Mesenchymal stem cell (in vitro differentiated cells and primary cell): ENCODE data around the gene PANX1.

Experiments
- DNase-seq: peaks from one replicate; pipeline ENCODE4 v3.0.0-alpha.2; 2013
- H2AFZ ChIP-seq: one replicate; pipeline ENCODE4 v1.6.1; 2013; ENCODE audit warnings: low read depth, mild to moderate bottlenecking, control low read depth, inconsistent platforms, low read length, moderate library complexity
- H2AK5ac ChIP-seq: 2 replicates; pipeline ENCODE4 v1.6.1; 2013; ENCODE audit warnings: low read length, moderate library complexity, mild to moderate bottlenecking, inconsistent platforms; ENCODE audit not compliant: severe bottlenecking
- H2BK120ac ChIP-seq: one replicate; pipeline ENCODE4 v1.6.1; 2013; ENCODE audit warnings: low read depth, mild to moderate bottlenecking, inconsistent platforms, low read length, moderate library complexity
- H2BK12ac ChIP-seq, 2 experiments: one replicate each; pipeline ENCODE4 v1.6.1; 2013; ENCODE audit warnings: inconsistent platforms in 2 of 2, low read length in 2 of 2, mild to moderate bottlenecking in 2 of 2, moderate library complexity in 2 of 2, control low read depth in 1 of 2
- H2BK15ac ChIP-seq: one replicate; pipeline ENCODE4 v1.6.1; 2013; ENCODE audit warnings: mild to moderate bottlenecking, low read depth, inconsistent platforms; ENCODE audit not compliant: poor library complexity, severe bottlenecking
- H2BK5ac ChIP-seq: 2 replicates; pipeline ENCODE4 v1.6.1; 2013; ENCODE audit warnings: low read depth, mild to moderate bottlenecking, low read length, control low read depth, inconsistent platforms; ENCODE audit not compliant: poor library complexity, severe bottlenecking
- H3K14ac ChIP-seq, 2 experiments: one replicate each; pipeline ENCODE4 v1.6.1; 2013; ENCODE audit warnings: inconsistent platforms in 2 of 2, low read length in 2 of 2, control low read depth in 1 of 2, mild to moderate bottlenecking in 1 of 2, moderate library complexity in 1 of 2
- H3K18ac ChIP-seq, 2 experiments: one replicate each; pipeline ENCODE4 v1.6.1; 2013; ENCODE audit warnings: inconsistent platforms in 2 of 2, low read length in 2 of 2, control low read depth in 1 of 2, low read depth in 1 of 2, mild to moderate bottlenecking in 1 of 2
- H3K23ac ChIP-seq, 2 experiments: one replicate each; pipeline ENCODE4 v1.6.1; 2013; ENCODE audit warnings: inconsistent platforms in 2 of 2, low read length in 2 of 2, mild to moderate bottlenecking in 2 of 2, moderate library complexity in 2 of 2, control low read depth in 1 of 2
- H3K27ac ChIP-seq: 2 replicates; pipeline ENCODE4 v1.5.1; 2013; ENCODE audit warnings: mild to moderate bottlenecking, moderate library complexity, low read length, control low read depth, inconsistent platforms; ENCODE audit not compliant: poor library complexity, severe bottlenecking
- H3K27me3 ChIP-seq, 2 experiments: 2 replicates each; pipeline versions ENCODE4 v1.6.1 to v1.7.0; 2013; ENCODE audit warnings: low read length in 2 of 2, mild to moderate bottlenecking in 2 of 2, moderate library complexity in 2 of 2, control low read depth in 1 of 2, inconsistent platforms in 1 of 2; ENCODE audit not compliant: control insufficient read depth in 1 of 2, insufficient read depth in 1 of 2
- H3K36me3 ChIP-seq, 2 experiments: 2 replicates each; pipeline versions ENCODE4 v1.6.1 to v1.7.0; 2013; ENCODE audit warnings: low read length in 2 of 2, control low read depth in 1 of 2, inconsistent platforms in 1 of 2, low read depth in 1 of 2, mild to moderate bottlenecking in 1 of 2; ENCODE audit not compliant: insufficient read depth in 2 of 2, control insufficient read depth in 1 of 2
- H3K4ac ChIP-seq, 2 experiments: one replicate each; pipeline ENCODE4 v1.6.1; 2013; ENCODE audit warnings: inconsistent platforms in 2 of 2, low read length in 2 of 2, mild to moderate bottlenecking in 2 of 2, moderate library complexity in 2 of 2, control low read depth in 1 of 2, low read depth in 1 of 2
- H3K4me1 ChIP-seq: 2 replicates; pipeline ENCODE4 v1.6.1; 2013; ENCODE audit warnings: low read depth, low read length, control low read depth; ENCODE audit not compliant: control insufficient read depth, insufficient read depth
- H3K4me2 ChIP-seq: 2 replicates; pipeline ENCODE4 v1.6.1; 2013; ENCODE audit warnings: low read length, mild to moderate bottlenecking, inconsistent platforms; ENCODE audit not compliant: poor library complexity, severe bottlenecking
- H3K4me3 ChIP-seq, 2 experiments: 2 replicates each; pipeline versions ENCODE4 v1.5.1 to v1.7.0; 2013; ENCODE audit warnings: low read length in 2 of 2, mild to moderate bottlenecking in 2 of 2, control low read depth in 1 of 2, low read depth in 1 of 2; ENCODE audit not compliant: insufficient read depth in 1 of 2
- H3K79me1 ChIP-seq: replicated peaks from 2 replicates; pipeline ENCODE4 v1.6.1; 2013; ENCODE audit warnings: mild to moderate bottlenecking, control low read depth, low read length, inconsistent platforms; ENCODE audit not compliant: poor library complexity, severe bottlenecking
- H3K9ac ChIP-seq: 2 replicates; pipeline ENCODE4 v1.7.0; 2013; ENCODE audit warnings: mild to moderate bottlenecking, low read length, moderate library complexity
- H3K9me3 ChIP-seq: 2 replicates; pipeline ENCODE4 v1.7.0; 2013; ENCODE audit warnings: mild to moderate bottlenecking, low read length; ENCODE audit not compliant: control insufficient read depth
- H4K8ac ChIP-seq: one replicate; pipeline ENCODE4 v1.6.1; 2013; ENCODE audit warnings: inconsistent platforms, mild to moderate bottlenecking, low read length, moderate library complexity
- H4K91ac ChIP-seq: one replicate; pipeline ENCODE4 v1.6.1; 2013; ENCODE audit warnings: mild to moderate bottlenecking, low read length, inconsistent platforms
- WGBS: methylation state at CpG from one replicate; pipeline ENCODE4 v1.1.7; 2013; ENCODE audit warnings: mixed read lengths; 5-methylcytosine and 5-hydroxymethylcytosine counted together

The PANX1 gene

DNA sequence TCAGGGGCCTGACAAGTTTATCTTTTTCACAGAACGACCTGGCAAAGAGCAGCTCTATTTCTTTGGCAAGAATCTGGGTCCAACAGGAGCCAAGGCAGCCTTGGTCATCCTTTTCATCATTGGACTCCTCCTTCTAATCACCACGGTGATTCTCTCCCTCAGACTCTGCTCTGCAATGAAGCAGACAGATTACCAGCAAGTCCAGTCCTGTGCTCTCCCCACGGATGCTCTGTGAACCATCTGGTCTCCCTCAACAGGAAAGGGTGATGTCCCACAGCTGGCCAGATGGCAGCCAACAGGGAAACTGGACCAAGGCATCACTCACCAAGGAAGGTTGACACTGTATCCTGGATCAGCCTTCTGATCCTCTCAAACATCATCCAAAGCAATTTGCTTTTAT lies 17.0 kb upstream of the PANX1 start:
- 60% methylated on average over 3 of the region's 3 CpGs for WGBS
- no peak overlapping the region for H3K9ac ChIP-seq
- H2AK5ac ChIP-seq = no peak overlapping the region
- H2AFZ ChIP-seq = no peak overlapping the region
- no peak overlapping the region for H3K4ac ChIP-seq
- H3K14ac ChIP-seq = no peak overlapping the region
- H3K4me1 ChIP-seq = no peaks in the 10 kb centered on the region
- H3K27ac ChIP-seq = no peak overlapping the region
- no peaks in the 10 kb centered on the region for H3K79me1 ChIP-seq
- H3K18ac ChIP-seq = no peak overlapping the region
- H3K9me3 ChIP-seq = no peaks in the 10 kb centered on the region
- no peak for DNase-seq
- H3K4me3 ChIP-seq = no peak overlapping the region
- no peak overlapping the region for H2BK12ac ChIP-seq
- no peak overlapping the region for H2BK5ac ChIP-seq
- no peak overlapping the region for H2BK120ac ChIP-seq
- H3K23ac ChIP-seq = no peak overlapping the region
- H3K36me3 ChIP-seq = no peaks in the 10 kb centered on the region
- H3K27me3 ChIP-seq = no peaks in the 10 kb centered on the region
- no peak overlapping the region for H4K91ac ChIP-seq
- H4K8ac ChIP-seq = no peak overlapping the region
- H3K4me2 ChIP-seq = no peak overlapping the region
- H2BK15ac ChIP-seq = no peak overlapping the region

DNA sequence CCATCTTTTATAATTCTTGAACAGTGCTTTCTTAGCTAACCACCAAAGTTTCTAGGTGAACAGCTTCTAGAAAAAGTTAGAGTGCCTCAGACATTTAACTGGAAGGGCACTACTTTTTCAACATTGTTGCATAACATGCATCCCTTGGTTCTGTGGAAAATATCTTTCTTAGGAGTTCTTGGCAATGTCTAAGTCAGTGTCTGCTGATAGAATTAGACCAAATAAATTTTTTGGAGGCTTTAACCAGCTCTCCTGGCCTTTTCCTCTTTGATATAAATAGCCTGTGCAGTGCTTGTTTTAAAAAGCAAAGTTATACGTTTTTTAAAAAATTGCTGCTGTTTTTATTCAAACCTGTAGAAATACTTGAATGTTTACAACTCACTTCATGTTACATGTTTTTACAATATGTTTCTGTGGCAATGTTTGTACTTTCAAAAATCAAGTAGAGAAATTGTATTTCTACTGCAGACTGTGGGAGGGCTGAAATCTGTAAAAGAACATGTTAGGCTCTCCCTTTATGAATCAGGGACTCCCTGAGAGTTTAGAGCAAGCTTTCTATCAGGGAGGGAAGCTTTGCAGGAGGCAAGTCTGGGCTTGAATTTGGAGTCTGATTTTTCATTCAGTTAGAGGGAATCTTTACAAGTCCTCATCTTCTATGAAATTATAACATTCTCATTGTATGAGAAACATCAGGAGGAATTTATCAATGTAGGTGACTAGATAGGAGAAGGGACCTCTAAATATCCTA lies 16.3 kb upstream of the PANX1 start:
- Histone ChIP-seq H2BK12ac (no peak overlapping the region), H3K14ac (no peak overlapping the region), H3K4ac (no peak overlapping the region), H3K4me1 (no peaks in the 10 kb centered on the region), H3K4me2 (no peak overlapping the region), H3K27me3 (no peaks in the 10 kb centered on the region), H2BK5ac (no peak overlapping the region), H2BK120ac (no peak overlapping the region), H3K23ac (no peak overlapping the region), H3K9me3 (no peaks in the 10 kb centered on the region), H3K4me3 (no peak overlapping the region), H2BK15ac (no peak overlapping the region), H2AFZ (no peak overlapping the region), H3K79me1 (no peaks in the 10 kb centered on the region), H3K27ac (no peak overlapping the region), H3K18ac (no peak overlapping the region), H4K8ac (no peak overlapping the region), H2AK5ac (no peak overlapping the region), H4K91ac (no peak overlapping the region), H3K36me3 (no peaks in the 10 kb centered on the region), H3K9ac (peak overlapping the region; percentile 43)
- no peak for DNase-seq
- whole genome bisulfite sequencing = no CpG with 5 or more reads among the region's 1 CpG

DNA sequence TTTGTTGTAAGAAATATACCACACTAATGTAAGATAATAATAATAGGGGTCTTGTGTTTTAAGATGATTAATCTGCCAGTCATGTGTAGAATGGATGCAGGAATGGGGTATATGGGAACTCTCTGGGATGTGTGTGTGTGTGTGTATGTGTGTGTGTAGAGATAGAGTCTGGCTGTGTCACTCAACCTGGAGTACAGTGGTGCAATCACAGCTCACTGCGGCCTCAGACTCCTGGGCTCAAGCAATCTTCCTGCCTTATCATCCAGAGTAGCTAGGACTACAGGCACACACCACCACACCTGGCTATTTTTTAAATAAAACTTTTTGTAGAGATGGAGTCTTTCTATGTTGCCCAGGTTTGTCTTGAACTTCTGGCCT lies 11.5 kb upstream of the PANX1 start:
- H3K4me1 ChIP-seq = no peaks in the 10 kb centered on the region
- no peaks in the 10 kb centered on the region for H3K9me3 ChIP-seq
- H3K14ac ChIP-seq = no peak overlapping the region
- H3K79me1 ChIP-seq = peaks cover 2% of the 10 kb centered on the region
- no peak overlapping the region for H2BK120ac ChIP-seq
- no CpG with 5 or more reads among the region's 1 CpG for WGBS
- H2BK15ac ChIP-seq = no peak overlapping the region
- H3K23ac ChIP-seq = no peak overlapping the region
- no peak overlapping the region for H3K27ac ChIP-seq
- no peak overlapping the region for H2BK5ac ChIP-seq
- no peaks in the 10 kb centered on the region for H3K27me3 ChIP-seq
- H3K36me3 ChIP-seq = no peaks in the 10 kb centered on the region
- no peak overlapping the region for H3K4ac ChIP-seq
- H2BK12ac ChIP-seq = no peak overlapping the region
- no peak overlapping the region for H3K4me2 ChIP-seq
- no peak for DNase-seq
- H3K18ac ChIP-seq = no peak overlapping the region
- no peak overlapping the region for H2AK5ac ChIP-seq
- H2AFZ ChIP-seq = no peak overlapping the region
- H3K9ac ChIP-seq = no peak overlapping the region
- no peak overlapping the region for H4K91ac ChIP-seq
- no peak overlapping the region for H4K8ac ChIP-seq
- no peak overlapping the region for H3K4me3 ChIP-seq

DNA sequence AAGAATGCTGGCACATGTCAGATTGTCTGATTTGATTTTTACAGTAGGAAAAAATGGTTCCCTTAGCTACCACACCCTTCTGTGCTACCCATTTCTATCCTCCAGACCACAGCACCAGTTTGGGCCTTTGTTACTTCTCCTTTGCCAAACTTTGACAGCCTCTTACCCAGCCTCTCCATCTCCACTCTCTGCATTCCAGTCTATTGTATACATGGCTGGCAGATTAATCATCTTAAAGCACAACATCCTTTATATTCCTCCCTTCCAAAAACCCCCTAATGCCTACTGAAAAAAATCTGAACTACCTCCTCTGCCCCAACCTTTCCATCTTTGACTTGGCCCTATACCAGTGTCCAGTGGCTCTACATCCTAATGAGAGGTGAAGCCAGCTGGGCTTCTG lies 10.8 kb upstream of the PANX1 start:
- no peak overlapping the region for H3K4me2 ChIP-seq
- H3K14ac ChIP-seq = no peak overlapping the region
- H3K9me3 ChIP-seq = no peaks in the 10 kb centered on the region
- no peak overlapping the region for H2BK12ac ChIP-seq
- DNase-seq = no peak
- H4K8ac ChIP-seq = no peak overlapping the region
- H2BK15ac ChIP-seq = no peak overlapping the region
- H3K27ac ChIP-seq = no peak overlapping the region
- H2BK5ac ChIP-seq = no peak overlapping the region
- no peak overlapping the region for H2AFZ ChIP-seq
- no peak overlapping the region for H3K4ac ChIP-seq
- H2AK5ac ChIP-seq = no peak overlapping the region
- H3K4me3 ChIP-seq = no peak overlapping the region
- H3K27me3 ChIP-seq = no peaks in the 10 kb centered on the region
- no peak overlapping the region for H3K18ac ChIP-seq
- peaks cover 2% of the 10 kb centered on the region for H3K79me1 ChIP-seq
- H3K4me1 ChIP-seq = no peaks in the 10 kb centered on the region
- H3K36me3 ChIP-seq = no peaks in the 10 kb centered on the region
- no peak overlapping the region for H4K91ac ChIP-seq
- no peak overlapping the region for H3K23ac ChIP-seq
- H2BK120ac ChIP-seq = no peak overlapping the region
- H3K9ac ChIP-seq = no peak overlapping the region
